Measurements from ENCODE around the gene SNX11.

Gene SNX11

DNA sequence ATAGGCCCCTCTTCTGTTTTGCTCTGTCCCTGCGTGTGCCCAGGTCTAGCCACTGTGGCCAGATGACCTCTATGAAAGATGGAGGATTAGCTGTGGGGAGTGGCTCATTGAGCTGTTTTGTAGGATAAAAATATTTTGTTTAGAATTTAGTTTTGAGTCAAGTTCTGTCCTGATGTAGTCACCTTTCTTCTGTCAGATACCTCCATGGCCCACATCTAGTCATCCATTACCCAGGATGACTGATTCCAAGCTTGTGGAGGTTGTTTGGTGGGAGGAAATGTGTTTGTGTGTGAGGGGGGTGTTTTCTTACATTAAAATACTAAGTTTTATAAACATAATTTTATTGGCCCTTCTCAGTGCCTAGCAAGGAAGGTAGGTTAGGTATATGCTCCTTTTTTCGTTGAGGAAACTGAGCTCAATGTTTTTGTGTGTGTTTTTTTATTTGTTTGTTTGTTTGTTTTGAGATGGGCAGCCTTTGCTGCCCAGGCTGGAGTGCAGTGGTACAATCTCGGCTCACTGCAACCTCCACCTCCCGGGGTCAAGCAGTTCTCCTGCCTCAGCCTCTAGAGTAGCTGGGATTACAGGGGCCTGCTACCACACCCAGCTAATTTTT lies 16.3 kb downstream of the SNX11 start:
- H3K4me3 ChIP-seq (ENCODE audit: low read depth, low read length), result no peak overlapping the region
- no peaks in the 10 kb centered on the region for H3K4me1 ChIP-seq (ENCODE audit: control insufficient read depth, insufficient read depth, low read length)
- H3K9me3 ChIP-seq (ENCODE audit: control insufficient read depth, insufficient read depth, low read length), result no peaks in the 10 kb centered on the region
- no peaks in the 10 kb centered on the region for H3K27me3 ChIP-seq (ENCODE audit: control insufficient read depth, insufficient read depth, low read length)
- H3K9ac ChIP-seq (ENCODE audit: low read depth, low read length), result no peak overlapping the region
- peaks cover 18% of the 10 kb centered on the region for H3K36me3 ChIP-seq (ENCODE audit: control insufficient read depth, insufficient read depth, low read length)

DNA sequence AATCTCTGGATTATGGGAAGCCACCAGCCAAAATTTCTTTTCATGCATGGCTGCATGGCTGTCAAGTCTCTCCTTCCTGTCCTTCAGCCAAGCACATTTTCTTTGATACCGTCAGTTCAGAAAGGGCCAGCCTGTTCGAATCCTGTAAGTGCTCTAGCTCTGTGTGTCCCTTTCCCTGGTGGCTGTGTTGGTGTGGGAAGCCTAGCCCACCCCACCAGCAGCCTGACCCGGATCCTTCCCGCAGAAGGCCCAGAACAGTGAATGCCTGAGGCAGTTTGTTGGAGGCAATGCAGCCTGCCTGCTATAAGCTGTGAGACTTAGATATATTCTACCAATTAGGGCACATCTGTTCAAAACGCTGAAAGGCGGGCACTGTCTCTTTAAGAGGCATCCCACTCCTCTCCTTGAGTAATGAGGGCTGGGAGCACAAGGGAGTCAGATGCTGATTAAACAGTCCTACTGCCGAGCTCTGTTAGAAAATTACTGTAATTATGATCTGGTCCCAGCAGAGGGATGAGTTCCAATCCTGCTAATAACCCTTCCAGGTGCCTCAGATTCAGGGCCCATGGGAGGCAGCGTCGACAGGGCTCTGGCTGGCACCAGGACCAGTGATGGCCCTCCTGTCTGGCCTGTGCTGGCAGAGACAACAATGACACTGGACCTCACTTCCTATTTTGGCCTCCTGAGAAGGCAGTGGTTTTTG lies 18.4 kb downstream of the SNX11 start:
- no peaks in the 10 kb centered on the region for H3K27me3 ChIP-seq (ENCODE audit: control insufficient read depth, insufficient read depth, low read length)
- H3K4me1 ChIP-seq (ENCODE audit: control insufficient read depth, insufficient read depth, low read length), result no peaks in the 10 kb centered on the region
- H3K9me3 ChIP-seq (ENCODE audit: control insufficient read depth, insufficient read depth, low read length), result no peaks in the 10 kb centered on the region
- no peak overlapping the region for H3K9ac ChIP-seq (ENCODE audit: low read depth, low read length)
- peaks cover 15% of the 10 kb centered on the region for H3K36me3 ChIP-seq (ENCODE audit: control insufficient read depth, insufficient read depth, low read length)
- H3K4me3 ChIP-seq (ENCODE audit: low read depth, low read length), result no peak overlapping the region

DNA sequence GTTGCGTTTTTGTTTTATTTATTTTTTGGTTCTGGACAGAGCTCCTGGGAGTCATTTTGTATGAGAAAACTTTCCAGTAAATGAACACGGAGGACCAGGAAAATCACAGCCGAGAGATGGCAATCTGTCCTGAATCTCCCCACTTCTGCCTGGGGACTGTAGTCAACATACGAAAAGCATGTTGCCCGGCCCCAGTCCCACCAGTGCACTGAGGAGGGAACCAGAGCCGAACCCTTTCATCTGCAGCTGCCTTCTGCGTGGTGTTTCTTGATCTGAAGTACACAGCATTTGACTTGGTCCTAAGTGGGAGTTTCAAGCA lies 18.9 kb downstream of the SNX11 start:
- Histone ChIP-seq H3K27me3 (ENCODE audit: control insufficient read depth, insufficient read depth, low read length) (no peaks in the 10 kb centered on the region), H3K36me3 (ENCODE audit: control insufficient read depth, insufficient read depth, low read length) (peaks cover 11% of the 10 kb centered on the region), H3K4me3 (ENCODE audit: low read depth, low read length) (no peak overlapping the region), H3K4me1 (ENCODE audit: control insufficient read depth, insufficient read depth, low read length) (no peaks in the 10 kb centered on the region), H3K9ac (ENCODE audit: low read depth, low read length) (no peak overlapping the region), H3K9me3 (ENCODE audit: control insufficient read depth, insufficient read depth, low read length) (no peaks in the 10 kb centered on the region)

DNA sequence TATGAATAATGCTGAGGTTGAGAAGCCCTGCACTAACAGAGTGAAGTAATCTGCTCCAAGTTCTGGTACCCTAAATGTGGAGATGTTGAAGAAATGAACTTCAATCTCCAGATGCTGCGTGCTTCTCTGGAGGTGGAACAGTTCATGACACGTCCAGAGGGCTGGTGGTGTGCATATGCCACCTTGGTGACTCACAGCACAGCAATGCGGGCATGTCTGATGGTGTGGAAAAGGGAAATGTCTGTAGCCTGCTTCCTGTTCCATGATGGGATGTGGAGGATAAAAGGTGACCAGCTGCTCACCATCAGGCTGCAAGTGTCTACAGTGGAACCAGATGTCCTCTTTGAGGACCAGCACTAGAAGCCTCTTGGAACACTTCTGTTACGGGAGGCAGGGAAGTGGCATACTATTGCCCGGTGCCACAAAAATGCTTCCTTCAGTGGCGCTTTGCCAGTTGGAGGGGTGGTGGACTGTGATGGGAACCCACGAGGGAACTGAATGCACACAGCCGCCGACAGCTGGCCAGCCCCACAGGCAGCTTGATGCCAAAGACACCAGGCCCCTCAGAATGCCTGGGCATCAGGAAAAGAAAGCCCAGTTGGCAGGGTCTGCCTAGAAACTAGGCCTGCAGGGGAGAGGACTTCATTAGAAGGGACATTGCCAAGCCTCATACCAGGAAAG lies 19.9 kb downstream of the SNX11 start:
- peaks cover 1% of the 10 kb centered on the region for H3K36me3 ChIP-seq (ENCODE audit: control insufficient read depth, insufficient read depth, low read length)
- no peak overlapping the region for H3K9ac ChIP-seq (ENCODE audit: low read depth, low read length)
- H3K4me3 ChIP-seq (ENCODE audit: low read depth, low read length), result no peak overlapping the region
- no peaks in the 10 kb centered on the region for H3K4me1 ChIP-seq (ENCODE audit: control insufficient read depth, insufficient read depth, low read length)
- no peaks in the 10 kb centered on the region for H3K27me3 ChIP-seq (ENCODE audit: control insufficient read depth, insufficient read depth, low read length)
- no peaks in the 10 kb centered on the region for H3K9me3 ChIP-seq (ENCODE audit: control insufficient read depth, insufficient read depth, low read length)

DNA sequence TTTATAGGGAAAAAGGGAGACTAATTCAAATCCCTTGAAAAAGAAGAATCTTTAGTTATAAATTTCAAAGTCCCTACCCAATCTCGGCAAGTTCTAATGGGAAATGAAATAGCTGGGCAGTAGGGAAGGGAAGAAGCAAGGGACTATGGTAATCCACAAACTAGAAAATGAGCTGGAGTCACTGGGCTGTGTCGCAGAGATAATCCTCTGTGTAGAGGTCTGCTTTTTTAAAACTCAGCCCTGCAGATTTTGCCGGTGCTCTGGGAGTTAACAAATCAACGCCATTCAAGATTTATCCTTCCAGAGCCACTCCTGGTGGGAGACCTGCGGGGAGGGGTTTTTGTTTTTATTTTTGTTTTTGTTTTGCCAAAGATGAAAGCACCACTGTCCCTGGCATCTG lies 20.8 kb downstream of the SNX11 start:
- no peaks in the 10 kb centered on the region for H3K9me3 ChIP-seq (ENCODE audit: control insufficient read depth, insufficient read depth, low read length)
- no peak overlapping the region for H3K4me3 ChIP-seq (ENCODE audit: low read depth, low read length)
- no peak overlapping the region for H3K9ac ChIP-seq (ENCODE audit: low read depth, low read length)
- H3K27me3 ChIP-seq (ENCODE audit: control insufficient read depth, insufficient read depth, low read length), result no peaks in the 10 kb centered on the region
- H3K4me1 ChIP-seq (ENCODE audit: control insufficient read depth, insufficient read depth, low read length), result no peaks in the 10 kb centered on the region
- no peaks in the 10 kb centered on the region for H3K36me3 ChIP-seq (ENCODE audit: control insufficient read depth, insufficient read depth, low read length)

DNA sequence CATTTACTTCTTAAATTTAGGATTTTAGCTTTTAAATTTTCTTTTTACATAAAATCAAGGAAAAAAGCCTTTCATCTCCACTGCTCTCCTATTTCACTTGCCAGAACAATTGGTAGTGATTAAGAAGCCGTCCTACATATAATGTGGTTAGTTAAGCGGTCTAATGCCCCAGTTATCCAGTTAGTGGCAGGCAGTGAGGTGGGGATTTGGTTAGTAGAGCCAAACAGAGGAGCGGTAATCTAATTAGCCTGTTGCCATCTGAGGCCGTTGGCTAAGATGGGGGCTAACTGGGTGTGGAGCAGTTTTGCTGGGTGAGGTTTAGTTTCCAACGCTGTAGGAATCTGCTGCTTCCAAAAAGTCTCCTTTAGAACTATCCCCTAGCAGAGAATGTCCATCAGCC lies 22.4 kb downstream of the SNX11 start:
- Histone ChIP-seq H3K27me3 (ENCODE audit: control insufficient read depth, insufficient read depth, low read length) (no peaks in the 10 kb centered on the region), H3K4me3 (ENCODE audit: low read depth, low read length) (no peak overlapping the region), H3K4me1 (ENCODE audit: control insufficient read depth, insufficient read depth, low read length) (no peaks in the 10 kb centered on the region), H3K9ac (ENCODE audit: low read depth, low read length) (no peak overlapping the region), H3K36me3 (ENCODE audit: control insufficient read depth, insufficient read depth, low read length) (no peaks in the 10 kb centered on the region), H3K9me3 (ENCODE audit: control insufficient read depth, insufficient read depth, low read length) (no peaks in the 10 kb centered on the region)

DNA sequence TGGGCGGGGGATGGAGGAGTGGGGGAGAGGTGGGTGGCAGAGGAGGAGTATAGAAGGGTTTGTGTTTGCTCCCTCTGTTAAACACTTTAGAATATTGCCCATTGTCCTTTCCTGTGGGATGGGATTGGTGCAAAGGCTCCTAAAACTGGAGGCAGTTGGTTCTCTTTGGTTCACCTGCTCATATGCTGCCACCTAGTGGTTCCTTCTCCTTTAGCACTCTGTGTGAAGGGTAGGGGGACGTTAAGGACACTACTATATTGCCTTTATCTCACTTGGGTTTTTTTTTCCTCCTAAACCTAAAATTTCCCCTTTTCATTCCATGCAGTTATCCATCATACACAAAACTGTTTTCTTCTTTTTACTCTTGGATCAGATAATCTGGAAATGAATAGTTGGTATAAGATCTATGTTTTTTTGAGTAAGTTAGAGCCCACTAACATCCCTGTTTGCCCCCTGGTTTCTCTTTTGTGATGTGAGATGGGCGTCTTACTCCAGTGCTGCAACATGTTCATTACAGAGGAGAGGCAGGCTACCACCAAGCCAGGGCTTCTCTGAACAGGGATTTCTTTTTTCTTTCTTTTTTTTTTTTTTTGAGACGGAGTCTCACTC lies 23.8 kb downstream of the SNX11 start:
- H3K27me3 ChIP-seq (ENCODE audit: control insufficient read depth, insufficient read depth, low read length), result no peaks in the 10 kb centered on the region
- no peak overlapping the region for H3K9ac ChIP-seq (ENCODE audit: low read depth, low read length)
- H3K4me1 ChIP-seq (ENCODE audit: control insufficient read depth, insufficient read depth, low read length), result no peaks in the 10 kb centered on the region
- no peak overlapping the region for H3K4me3 ChIP-seq (ENCODE audit: low read depth, low read length)
- no peaks in the 10 kb centered on the region for H3K36me3 ChIP-seq (ENCODE audit: control insufficient read depth, insufficient read depth, low read length)
- no peaks in the 10 kb centered on the region for H3K9me3 ChIP-seq (ENCODE audit: control insufficient read depth, insufficient read depth, low read length)

DNA sequence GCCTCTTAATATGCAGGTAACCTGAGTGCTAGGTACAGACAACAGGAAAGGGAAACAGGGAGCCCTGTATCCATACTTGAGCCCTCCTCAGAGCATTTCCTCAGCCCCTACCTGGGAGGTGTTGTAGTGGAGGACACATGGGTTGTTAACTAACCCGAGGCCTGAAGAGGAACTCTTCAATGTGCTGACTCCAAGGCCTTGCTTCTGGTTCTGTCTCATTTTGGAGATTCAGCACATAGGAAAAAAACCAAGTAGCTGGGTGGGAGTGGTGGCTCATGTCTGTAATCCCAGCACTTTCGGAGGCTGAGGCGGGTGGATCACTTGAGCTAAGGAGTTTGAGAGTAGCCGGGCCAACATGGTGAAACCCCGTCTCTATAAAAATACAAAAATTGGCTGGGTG lies 24.8 kb downstream of the SNX11 start:
- H3K4me3 ChIP-seq (ENCODE audit: low read depth, low read length), result no peak overlapping the region
- no peak overlapping the region for H3K9ac ChIP-seq (ENCODE audit: low read depth, low read length)
- H3K27me3 ChIP-seq (ENCODE audit: control insufficient read depth, insufficient read depth, low read length), result no peaks in the 10 kb centered on the region
- H3K9me3 ChIP-seq (ENCODE audit: control insufficient read depth, insufficient read depth, low read length), result no peaks in the 10 kb centered on the region
- no peaks in the 10 kb centered on the region for H3K36me3 ChIP-seq (ENCODE audit: control insufficient read depth, insufficient read depth, low read length)
- no peaks in the 10 kb centered on the region for H3K4me1 ChIP-seq (ENCODE audit: control insufficient read depth, insufficient read depth, low read length)

DNA sequence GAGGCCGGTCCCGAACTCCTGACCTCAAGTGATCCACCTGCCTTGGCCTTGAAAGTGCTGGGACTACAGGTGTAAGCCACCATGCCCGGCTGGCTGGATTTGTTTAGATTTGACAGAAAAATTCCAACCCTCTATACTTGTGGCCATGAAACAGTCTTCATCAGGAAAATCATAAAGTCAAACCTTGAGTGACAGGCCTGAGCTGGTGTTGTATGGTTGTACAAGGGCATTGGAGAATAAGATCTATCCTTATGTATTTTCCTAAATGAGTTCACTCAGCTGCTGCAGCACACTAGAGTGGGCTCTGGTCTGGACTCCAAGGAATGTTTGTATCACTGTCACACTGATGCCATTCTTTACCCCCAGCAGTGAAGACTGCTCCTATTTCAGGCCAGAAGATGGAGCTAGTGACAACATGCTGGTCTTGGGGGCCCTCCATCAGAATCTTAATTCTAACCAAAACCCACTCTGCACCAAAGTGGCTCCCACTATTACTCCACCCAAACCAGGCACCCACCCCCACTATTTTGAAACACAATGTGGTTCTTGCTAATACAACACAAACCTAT lies 27.4 kb downstream of the SNX11 start:
- Histone ChIP-seq H3K9me3 (ENCODE audit: control insufficient read depth, insufficient read depth, low read length) (no peaks in the 10 kb centered on the region), H3K27me3 (ENCODE audit: control insufficient read depth, insufficient read depth, low read length) (no peaks in the 10 kb centered on the region), H3K9ac (ENCODE audit: low read depth, low read length) (no peak overlapping the region), H3K4me3 (ENCODE audit: low read depth, low read length) (no peak overlapping the region), H3K4me1 (ENCODE audit: control insufficient read depth, insufficient read depth, low read length) (no peaks in the 10 kb centered on the region), H3K36me3 (ENCODE audit: control insufficient read depth, insufficient read depth, low read length) (no peaks in the 10 kb centered on the region)

DNA sequence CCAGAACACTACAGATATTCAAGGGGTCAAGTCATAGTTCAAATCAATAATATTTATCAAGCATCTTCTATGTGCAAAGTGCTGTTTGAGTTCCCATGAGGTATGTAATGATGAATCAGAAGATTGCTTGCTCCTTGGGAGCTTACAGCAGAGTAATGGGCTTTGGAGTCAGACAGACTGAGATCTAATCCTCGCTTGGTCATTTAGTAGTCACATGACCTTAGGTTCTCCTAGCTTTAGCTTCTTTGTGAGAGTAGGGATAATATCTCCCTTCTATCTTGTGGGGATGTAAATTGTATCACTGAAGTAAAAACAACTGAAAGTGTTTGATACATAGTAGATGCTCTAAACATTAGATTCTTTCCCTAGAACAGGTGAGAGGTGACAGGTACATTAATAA lies 30.1 kb downstream of the SNX11 start:
- Histone ChIP-seq H3K4me1 (ENCODE audit: control insufficient read depth, insufficient read depth, low read length) (no peaks in the 10 kb centered on the region), H3K4me3 (ENCODE audit: low read depth, low read length) (no peak overlapping the region), H3K27me3 (ENCODE audit: control insufficient read depth, insufficient read depth, low read length) (no peaks in the 10 kb centered on the region), H3K9me3 (ENCODE audit: control insufficient read depth, insufficient read depth, low read length) (no peaks in the 10 kb centered on the region), H3K36me3 (ENCODE audit: control insufficient read depth, insufficient read depth, low read length) (no peaks in the 10 kb centered on the region), H3K9ac (ENCODE audit: low read depth, low read length) (no peak overlapping the region)

DNA sequence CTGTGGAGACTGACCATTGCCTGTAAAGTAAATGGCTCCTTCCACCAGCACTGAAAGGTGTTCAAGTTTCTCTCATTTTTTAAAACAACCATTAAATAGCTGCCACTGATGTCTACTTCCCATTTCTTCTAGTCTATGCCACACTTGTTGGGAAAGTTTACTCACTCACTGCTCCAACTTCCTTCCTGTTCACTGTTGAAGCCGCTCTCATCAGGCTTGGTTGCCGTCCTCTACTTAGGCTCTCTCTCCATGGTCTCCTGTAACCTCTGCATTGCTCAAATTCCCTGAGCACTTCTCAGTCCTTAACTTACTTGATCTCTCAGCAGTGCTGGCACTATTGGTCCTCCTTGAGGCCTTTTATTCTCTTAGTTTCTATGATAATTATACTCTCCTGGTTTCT lies 32.4 kb downstream of the SNX11 start:
- no peaks in the 10 kb centered on the region for H3K27me3 ChIP-seq (ENCODE audit: control insufficient read depth, insufficient read depth, low read length)
- H3K9me3 ChIP-seq (ENCODE audit: control insufficient read depth, insufficient read depth, low read length), result no peaks in the 10 kb centered on the region
- no peak overlapping the region for H3K9ac ChIP-seq (ENCODE audit: low read depth, low read length)
- no peaks in the 10 kb centered on the region for H3K36me3 ChIP-seq (ENCODE audit: control insufficient read depth, insufficient read depth, low read length)
- no peak overlapping the region for H3K4me3 ChIP-seq (ENCODE audit: low read depth, low read length)
- peaks cover 6% of the 10 kb centered on the region for H3K4me1 ChIP-seq (ENCODE audit: control insufficient read depth, insufficient read depth, low read length)

Data from iPS-15b (cell line).